HG03520 (cell line): ENCODE data around the gene PRRG3.
A peak's percentile ranks its signal among the peaks of the same experiment; 100 is the strongest.
"Not testable (repeated sequence)": the region's sequence is repeated elsewhere in the genome, so short reads cannot be mapped to it uniquely, and the experiment has no call there.

Experiments used
- ATAC-seq: cut with Tn5 transposase; IDR thresholded peaks from one replicate; pipeline ENCODE4 v1.9.1; 2021; ENCODE audit warnings: mild to moderate bottlenecking, moderate library complexity; ENCODE audit not compliant: unreplicated experiment

PRRG3 gene

GRCh38 chrX:151694661-151695582 lies at the start of gene PRRG3:
Gene PRRG3 (plus strand): TSS chrX:151695458. CDS start chrX:151698815, 3,357 bp downstream.
- ATAC-seq = no peak

DNA sequence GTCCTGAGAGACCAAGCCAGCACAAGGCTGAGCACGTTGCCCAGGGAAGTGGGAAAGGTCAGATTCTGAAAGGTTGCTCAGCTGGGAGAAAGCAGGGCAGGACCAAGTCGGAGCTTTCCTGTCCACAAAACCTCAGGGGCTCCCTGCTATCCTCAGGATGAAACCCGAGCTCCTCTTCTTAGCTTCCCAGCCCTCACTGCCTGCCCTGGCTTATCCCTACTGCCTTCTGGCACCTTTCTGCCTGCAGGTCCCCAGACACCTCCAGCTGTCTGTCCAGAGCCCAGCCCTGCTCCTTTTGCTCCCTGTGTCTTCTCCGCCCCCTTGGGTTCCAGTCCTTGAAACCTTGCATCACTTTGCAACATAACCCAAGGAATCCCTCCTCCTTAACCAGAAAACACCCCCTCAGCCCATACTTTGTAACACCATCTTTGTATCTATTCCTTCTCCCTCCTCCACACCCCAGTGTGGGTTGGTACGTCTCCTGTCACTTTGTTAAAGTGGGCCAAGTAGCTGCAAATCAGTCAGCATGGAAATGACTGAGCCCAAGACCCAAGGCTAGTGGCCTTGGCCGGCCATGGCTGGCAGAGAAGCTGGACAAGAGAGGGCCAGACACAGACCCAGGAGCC lies 20.0 kb upstream of the PRRG3 start:
- ATAC-seq = no peak

DNA sequence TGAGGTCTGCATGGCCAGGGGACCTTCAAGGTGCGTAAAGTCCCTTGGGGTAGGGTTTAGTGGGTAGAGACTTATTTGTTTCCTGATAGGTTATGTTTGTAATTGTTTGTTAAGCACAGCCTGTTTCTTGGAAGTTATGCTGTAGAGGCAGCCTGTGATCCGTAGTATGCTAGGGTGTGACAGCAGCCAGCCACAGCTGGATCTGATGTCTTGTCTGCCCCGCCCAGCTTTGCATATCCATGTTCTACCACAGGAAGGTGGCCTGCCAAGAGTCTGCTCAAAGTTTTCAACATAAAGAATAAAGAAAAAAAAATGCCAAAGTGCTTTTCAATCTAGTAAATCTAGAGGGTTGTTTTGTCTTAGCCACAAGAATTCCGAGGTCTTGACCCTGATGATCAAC lies 19.1 kb upstream of the PRRG3 start:
- ATAC-seq = no peak

- ATAC-seq = no peak
Measured at GRCh38 chrX:151679798-151680402, 15.4 kb upstream of the PRRG3 start.

- peak; percentile 82 for ATAC-seq
Measured at GRCh38 chrX:151680805-151681204, 14.5 kb upstream of the PRRG3 start.

GRCh38 chrX:151687635-151688034 lies 7.6 kb upstream of the PRRG3 start:
- ATAC-seq = no peak

DNA sequence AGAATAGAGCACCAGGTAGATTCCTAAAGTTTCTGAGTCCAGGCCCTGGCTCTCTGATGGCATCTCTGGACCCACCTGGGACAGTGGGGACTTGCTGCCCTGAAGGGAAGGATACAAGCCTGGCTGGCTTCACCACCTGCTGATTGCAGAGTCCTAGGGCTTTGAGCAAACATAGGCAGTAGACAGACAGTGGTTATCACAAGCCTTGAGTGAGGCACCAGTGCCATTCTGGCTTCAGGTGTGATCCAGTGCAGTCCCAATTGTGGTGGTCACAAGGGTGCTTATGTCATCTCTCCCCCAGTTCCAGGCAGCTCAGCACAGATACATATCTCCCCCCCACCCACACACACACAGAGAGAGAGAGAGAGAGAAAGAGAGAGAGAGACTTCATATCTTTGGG lies 6.6 kb upstream of the PRRG3 start:
- no peak for ATAC-seq

DNA sequence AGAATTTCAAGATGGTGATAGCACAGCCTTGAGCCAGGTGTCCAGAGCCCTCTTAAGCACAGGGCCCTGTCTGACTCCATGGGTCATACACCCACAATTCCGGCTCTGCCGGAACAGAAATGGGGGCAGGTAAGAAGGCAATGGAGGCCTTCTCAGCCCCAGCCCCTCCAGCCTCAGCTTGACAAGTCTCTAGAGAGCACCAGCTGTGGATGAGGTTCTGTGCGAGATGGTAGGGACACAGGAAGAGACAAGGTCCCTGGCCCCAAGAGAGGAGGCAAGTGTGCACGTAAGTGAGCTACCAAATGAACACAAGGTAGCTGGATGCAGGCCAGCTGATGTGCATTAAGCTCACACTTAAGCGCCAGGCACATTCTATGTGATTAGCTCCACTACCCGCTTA lies 2.4 kb upstream of the PRRG3 start:
- no peak for ATAC-seq

- ATAC-seq = no peak
Measured at GRCh38 chrX:151694121-151694520, 1.1 kb upstream of the PRRG3 start.

DNA sequence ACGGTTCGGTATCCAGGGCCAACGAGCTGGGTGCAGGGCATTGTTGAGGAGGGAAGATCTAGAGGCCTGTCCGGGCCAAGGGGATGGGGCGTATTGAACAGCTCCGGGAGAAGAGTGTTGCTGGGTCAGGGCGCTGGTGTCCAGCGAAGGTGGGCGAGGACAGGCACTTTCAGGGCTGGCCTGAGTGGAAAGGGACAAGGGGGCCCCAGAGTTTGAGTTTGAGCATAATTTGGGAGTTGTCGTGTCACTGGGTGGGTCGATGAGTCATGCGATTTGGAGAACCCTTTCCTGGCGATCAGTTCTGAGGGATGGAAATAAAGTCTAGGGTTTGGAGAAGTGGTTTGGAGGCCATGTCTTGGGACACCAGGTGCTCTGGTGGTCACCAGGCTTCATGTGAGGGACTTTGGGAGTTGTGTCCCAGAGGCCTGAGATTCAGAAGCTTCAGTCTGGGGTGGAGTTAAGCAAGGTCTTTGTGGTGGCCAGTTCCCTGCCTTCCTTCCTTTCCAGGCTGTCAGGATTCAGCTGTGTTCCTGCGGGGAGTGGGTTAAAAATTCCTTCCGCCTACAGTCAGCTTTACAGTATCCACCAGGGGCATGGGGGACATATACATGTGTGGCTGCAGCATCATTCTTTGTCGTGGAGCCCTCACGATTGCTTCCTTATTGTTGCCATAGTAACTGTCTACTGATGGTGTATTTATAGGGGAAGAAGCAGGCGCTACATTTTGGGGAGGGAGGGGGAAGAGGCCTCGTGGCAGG lies 504 bp downstream of the PRRG3 start:
- ATAC-seq = no peak

GRCh38 chrX:151697082-151697481 lies 1.8 kb downstream of the PRRG3 start:
- ATAC-seq = not testable (repeated sequence)

DNA sequence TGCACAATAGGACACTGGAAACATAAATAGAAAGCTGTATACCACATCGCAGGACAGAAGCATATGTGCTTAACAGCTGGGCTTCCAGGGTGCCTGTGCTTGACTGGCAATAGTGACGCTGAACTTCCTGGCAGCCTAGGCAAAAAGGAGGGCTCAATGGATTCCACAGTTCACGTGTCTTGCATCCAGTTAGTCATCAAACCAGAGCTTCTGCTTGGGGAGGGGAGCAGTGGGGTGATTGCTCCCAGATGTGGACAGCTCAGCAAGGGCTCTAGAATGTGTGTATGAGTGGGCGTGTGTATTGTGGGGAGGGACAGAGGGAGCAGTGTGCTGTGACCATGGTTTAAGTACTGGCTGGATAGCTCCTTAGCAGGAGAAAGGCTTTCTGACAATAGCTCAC lies 2.3 kb downstream of the PRRG3 start:
- no peak for ATAC-seq

DNA sequence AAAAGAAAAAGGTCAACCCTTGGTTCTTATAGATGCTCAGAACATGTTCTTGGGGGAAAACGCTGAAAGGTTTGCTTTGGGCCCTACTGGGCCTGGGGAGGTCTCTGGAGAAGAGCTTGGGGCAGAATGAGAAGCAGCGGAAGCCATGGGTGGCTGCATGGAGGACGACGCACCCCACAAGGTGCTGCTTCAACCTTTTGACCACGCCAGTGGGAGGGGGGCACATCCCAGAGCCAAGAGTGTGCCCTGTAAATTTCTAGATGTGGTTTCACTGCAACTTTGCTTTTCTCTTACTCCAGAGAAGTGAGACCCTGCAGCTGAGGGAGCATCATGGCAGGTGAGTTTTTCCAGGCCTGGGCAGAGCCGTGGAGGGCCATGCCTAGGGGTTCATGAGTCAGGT lies 3.2 kb downstream of the PRRG3 start:
- ATAC-seq = no peak

GRCh38 chrX:151699746-151700145 lies 4.5 kb downstream of the PRRG3 start:
- ATAC-seq = no peak

- no peak for ATAC-seq
Measured at GRCh38 chrX:151700581-151700980, 5.3 kb downstream of the PRRG3 start.

DNA sequence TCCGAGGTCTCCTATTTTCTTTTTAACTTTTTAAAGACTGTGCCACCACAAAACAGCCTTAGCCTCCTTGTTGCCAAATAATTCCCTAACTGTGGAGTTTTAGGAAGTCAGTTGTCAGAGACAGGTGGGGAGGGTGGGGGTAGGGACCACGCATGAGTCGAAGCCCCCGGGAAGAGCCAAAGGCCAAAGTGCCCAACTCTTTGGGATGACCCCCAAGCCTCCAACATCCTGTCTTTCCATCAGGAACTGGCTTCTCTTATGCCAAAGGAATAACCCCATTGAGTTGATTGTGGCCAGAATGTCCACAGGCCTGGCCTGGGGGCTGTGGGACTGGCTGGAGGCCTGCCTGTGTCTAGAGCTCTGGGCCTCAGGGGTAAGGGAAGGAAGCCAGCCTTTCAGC lies 5.8 kb downstream of the PRRG3 start:
- ATAC-seq = no peak

- ATAC-seq = no peak
Measured at GRCh38 chrX:151701531-151701930, 6.3 kb downstream of the PRRG3 start.

DNA sequence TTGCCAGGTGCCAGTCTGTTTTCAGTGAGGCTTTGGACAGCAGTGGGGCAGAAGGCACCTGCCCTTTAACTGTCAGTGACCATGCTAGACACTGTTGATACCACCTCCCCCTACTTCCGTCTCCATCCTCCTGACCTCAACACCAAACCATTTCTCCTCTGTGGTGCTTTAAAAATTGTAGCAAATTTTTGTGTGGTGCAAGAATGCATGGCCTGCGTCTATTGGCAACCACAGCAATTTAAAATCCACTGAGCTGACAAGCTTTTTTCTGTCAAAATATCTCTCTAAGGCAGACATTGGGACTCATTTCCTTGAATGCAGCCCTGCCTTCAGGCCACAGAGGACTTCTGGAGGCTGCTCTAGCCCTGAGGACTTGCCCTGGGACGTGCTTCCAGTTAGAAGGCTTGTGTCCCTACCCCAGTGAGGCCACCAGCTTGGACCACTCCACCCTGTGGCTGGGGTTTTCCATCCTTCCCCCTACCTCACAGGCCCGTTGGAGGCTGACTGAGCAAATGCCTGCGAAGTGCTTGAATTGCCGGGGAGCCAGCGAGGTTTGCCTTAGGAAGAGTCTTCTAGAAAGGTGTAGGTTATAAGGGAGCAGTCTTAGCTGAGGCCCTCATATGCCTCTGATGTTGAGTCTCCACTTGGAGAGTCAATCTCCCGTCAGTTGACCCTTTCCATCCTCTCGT lies 6.9 kb downstream of the PRRG3 start:
- ATAC-seq = no peak

DNA sequence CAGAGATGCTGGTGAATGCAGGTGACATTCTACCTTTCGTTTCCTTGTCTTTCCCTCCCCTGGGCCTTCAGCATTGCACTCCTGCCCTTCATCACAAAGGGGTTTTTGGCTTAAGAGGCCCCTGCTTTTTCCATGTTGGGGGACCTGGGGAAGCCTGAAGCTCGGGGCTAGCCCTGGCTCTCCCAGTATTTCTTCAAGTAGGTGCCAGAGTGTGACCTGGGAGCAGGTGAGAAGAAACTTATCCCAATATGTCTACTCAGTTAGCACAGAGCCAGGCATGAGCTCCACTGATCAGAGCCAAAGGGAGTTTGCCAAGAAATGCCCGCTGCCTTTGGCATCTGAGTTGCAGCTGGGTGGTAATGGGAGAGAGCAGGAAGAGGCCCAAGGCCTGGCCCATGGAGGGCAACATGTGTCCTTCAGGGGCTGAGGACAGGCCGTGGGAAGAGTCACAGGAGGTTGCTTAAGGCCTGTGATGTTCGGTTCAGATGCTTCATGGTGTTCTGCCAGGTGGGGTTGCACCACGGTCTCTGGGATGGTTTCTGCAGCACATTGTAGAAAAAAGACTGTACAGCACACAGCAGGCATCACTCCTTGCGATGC lies 7.6 kb downstream of the PRRG3 start:
- ATAC-seq = no peak

DNA sequence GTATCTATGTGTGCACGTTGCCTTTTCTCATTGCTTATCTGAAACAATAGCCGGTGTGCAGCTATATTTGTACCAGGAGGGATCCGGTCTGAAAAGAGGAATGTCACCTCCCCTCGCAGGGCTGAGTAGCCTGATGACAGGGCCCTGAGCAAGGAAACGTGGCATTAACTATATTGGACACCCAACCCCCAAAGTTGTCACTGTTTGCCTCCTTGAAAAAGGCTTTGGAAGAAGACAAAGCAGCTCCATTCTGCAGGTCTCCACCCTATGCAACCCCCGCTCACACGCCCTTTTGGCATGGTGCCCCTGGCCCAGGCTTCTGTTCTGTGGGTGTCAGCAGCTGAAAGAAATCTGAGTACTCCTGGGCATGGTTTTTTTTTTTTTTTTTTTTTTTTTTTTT lies 8.2 kb downstream of the PRRG3 start:
- no peak for ATAC-seq
